Endothelial cell of umbilical vein (primary cell): ENCODE results near the gene DNASE1L1. TPM values are rescaled to one million over a fixed set of nuclear protein-coding genes. Genes with fewer than 3 reads are reported as not detected.

Experiments
- BruUV-seq: library from RNA; stranded (reverse); fragments of 400-500 nt; replicated peaks from 2 replicates; lab custom pipeline; 2021; lab: Mats Ljungman, UMichigan
- CTCF ChIA-PET: fragments of 300-600, 350-600 bp; sonication (Branson Sonifier 250); formaldehyde crosslinking; loops from one replicate; lab custom pipeline; 2021; ENCODE audit warnings: antibody characterized with exemption, inconsistent platforms; lab: Charles Lee
- POLR2A ChIA-PET: fragments of 300-600, 350-600 bp; sonication (Branson Sonifier 250); formaldehyde crosslinking; loops from one replicate; lab custom pipeline; 2021; ENCODE audit warnings: antibody characterized with exemption, inconsistent platforms; lab: Charles Lee
- DNase-seq: peaks from one replicate; pipeline ENCODE4 v3.0.0-alpha.2; 2011; ENCODE audit warnings: low read depth, low spot score
- FAIRE-seq: peaks from 2 replicates; lab custom pipeline; 2011; peaks lifted over from hg19 to GRCh38; lab: Jason Lieb, UNC
- H2AFZ ChIP-seq: 2 replicates; pipeline ENCODE4 v1.6.0; 2012; ENCODE audit warnings: low read depth, low read length, control low read depth, inconsistent platforms
- H3K27ac ChIP-seq: 2 replicates; pipeline ENCODE4 v1.5.1; 2011; ENCODE audit warnings: low read depth, mild to moderate bottlenecking, control low read depth, low read length, moderate library complexity; ENCODE audit not compliant: insufficient read depth
- H3K27me3 ChIP-seq, 2 experiments: 2 replicates each; pipeline versions ENCODE4 v1.6.0 to v1.6.1; 2011; ENCODE audit warnings: low read length in 2 of 2, mixed read lengths in 1 of 2; ENCODE audit not compliant: control insufficient read depth in 2 of 2, insufficient read depth in 2 of 2
- H3K36me3 ChIP-seq, 2 experiments: 2 replicates in 1 of 2; 3 replicates in 1 of 2; pipeline ENCODE4 v1.5.1; 2011; ENCODE audit warnings: low read length in 2 of 2, mild to moderate bottlenecking in 1 of 2, moderate library complexity in 1 of 2; ENCODE audit not compliant: control insufficient read depth in 2 of 2, insufficient read depth in 2 of 2; ENCODE audit errors: extremely low read depth in 1 of 2
- H3K4me1 ChIP-seq: 3 replicates; pipeline ENCODE4 v1.5.1; 2011; ENCODE audit warnings: mild to moderate bottlenecking, low read length; ENCODE audit not compliant: control insufficient read depth, insufficient read depth; ENCODE audit errors: extremely low read depth
- H3K4me2 ChIP-seq: 2 replicates; pipeline ENCODE4 v1.6.1; 2011; ENCODE audit warnings: low read length, control low read depth, mixed read lengths; ENCODE audit not compliant: insufficient read depth
- H3K4me3 ChIP-seq, 3 experiments: fragments of 200-600 bp in 1 of 3; sonication (generic), shearing (Covaris generic) in 1 of 3; replicated peaks in 1 of 3; 2 replicates each; pipeline ENCODE4 v1.5.1; 2011 to 2016; ENCODE audit warnings: control low read depth in 3 of 3, low read length in 3 of 3, mild to moderate bottlenecking in 2 of 3, inconsistent platforms in 1 of 3, low read depth in 1 of 3, moderate library complexity in 1 of 3; ENCODE audit not compliant: insufficient read depth in 1 of 3
- H3K79me2 ChIP-seq: 2 replicates; pipeline ENCODE4 v1.6.0; 2012; ENCODE audit warnings: low read length, inconsistent platforms; ENCODE audit not compliant: control insufficient read depth, insufficient read depth
- H3K9ac ChIP-seq: replicated peaks from 2 replicates; pipeline ENCODE3; 2011; ENCODE audit warnings: low read length, control low read depth; ENCODE audit not compliant: insufficient read depth; ENCODE audit errors: extremely low read depth
- H3K9me1 ChIP-seq: replicated peaks from 3 replicates; pipeline ENCODE4 v1.6.0; 2011; ENCODE audit warnings: mild to moderate bottlenecking, low read length; ENCODE audit not compliant: control insufficient read depth, insufficient read depth; ENCODE audit errors: extremely low read depth
- H3K9me3 ChIP-seq: replicated peaks from 2 replicates; pipeline ENCODE4 v1.5.1; 2012; ENCODE audit warnings: low read length, inconsistent platforms; ENCODE audit not compliant: control insufficient read depth, insufficient read depth
- H4K20me1 ChIP-seq: replicated peaks from 2 replicates; pipeline ENCODE3; 2011; ENCODE audit warnings: mild to moderate bottlenecking, low read length; ENCODE audit not compliant: control insufficient read depth, insufficient read depth; ENCODE audit errors: extremely low read depth
- CTCF ChIP-seq, 2 donors: IDR thresholded peaks; 1 replicate in 1 of 2; 2 replicates in 1 of 2; pipeline ENCODE4 v1.5.1; 2011; ENCODE audit warnings: low read length in 2 of 2, mild to moderate bottlenecking in 2 of 2, moderate library complexity in 2 of 2, control low read depth in 1 of 2, inconsistent platforms in 1 of 2, low read depth in 1 of 2; ENCODE audit not compliant: insufficient read depth in 1 of 2; ENCODE audit errors: extremely low read depth in 1 of 2
- EZH2 ChIP-seq: IDR thresholded peaks from 2 replicates; pipeline ENCODE4 v1.6.1; 2012; ENCODE audit warnings: borderline replicate concordance, low read depth, mild to moderate bottlenecking, moderate library complexity, low read length, inconsistent platforms; ENCODE audit not compliant: severe bottlenecking
- MAX ChIP-seq: IDR thresholded peaks from 2 replicates; pipeline ENCODE4 v1.6.1; 2011; ENCODE audit not compliant: insufficient read depth, insufficient read length
- POLR2A ChIP-seq: IDR thresholded peaks from 2 replicates; pipeline ENCODE4 v1.6.1; 2012; ENCODE audit warnings: low read depth, mild to moderate bottlenecking, control low read depth, low read length
- POLR2AphosphoS5 ChIP-seq: IDR thresholded peaks from 2 replicates; pipeline ENCODE4 v1.6.1; 2012; ENCODE audit warnings: low read depth, mild to moderate bottlenecking, control low read depth, low read length, moderate library complexity; ENCODE audit not compliant: insufficient read depth
- dilution Hi-C: fragments of 300-500 bp; cut with MboI; formaldehyde crosslinking; loops from one replicate; pipeline ENCODE4 v1.15.0; 2019; ENCODE audit warnings: low sequenced_read_pairs; ENCODE audit not compliant: extremely low pct_ligation_motif_present
- intact Hi-C: fragments of 100-400 bp; cut with micrococcal nuclease; formaldehyde crosslinking; loops from one replicate; pipeline ENCODE4 v1.10.0; 2022
- polyA plus RNA-seq, 4 experiments: library from polyadenylated mRNA; depleted of rRNA in 3 of 4; stranded (reverse) in 3 of 4; unstranded in 1 of 4; fragments of >200 nt; gene quantifications; 2 replicates each; pipeline versions ENCODE4 v1.2.1 to v1.2.3, GENCODE V29; 2011 to 2012; ENCODE audit warnings: missing spikeins in 1 of 4
- total RNA-seq: library from RNA; stranded (reverse); gene quantifications from 2 replicates; pipeline ENCODE4 v1.2.3, GENCODE V29; 2021

DNASE1L1 gene
- total and polyA plus RNA-seq, 2 donors (not counting 3 experiments of a cell fraction or from before 2014, with no cell fraction given), result 61.5 to 84.9 TPM

GRCh38 chrX:154402622-154403127, 6.4 kb downstream of the DNASE1L1 start:
- Histone ChIP-seq H3K79me2 (peaks cover 20% of the 10 kb centered on the region), H3K4me1 (peaks cover 8% of the 10 kb centered on the region), H3K9ac (no peak overlapping the region), H3K36me3 (peaks cover 15 to 18% of the 10 kb centered on the region in 2 experiments), H3K9me1 (no peaks in the 10 kb centered on the region), H2AFZ (no peak overlapping the region), H3K9me3 (no peaks in the 10 kb centered on the region), H3K4me2 (no peak overlapping the region), H4K20me1 (no peaks in the 10 kb centered on the region), H3K27me3 (no peaks in the 10 kb centered on the region), H3K27ac (no peak overlapping the region), H3K4me3 (no peak overlapping the region)
- FAIRE-seq (no peak), DNase-seq (no peak)
- POLR2A ChIA-PET, result interaction anchor here (1.3 kb wide), 1 partner anchor 29 kb away, joined by 3 read pairs; no protein-coding TSS in a partner anchor
- intact Hi-C loops, result no loop called here
- TF ChIP-seq EZH2, result no peak
- no peak for TF ChIP-seq CTCF (IDR thresholded peaks at IDR 0.05; ENCODE audit: extremely low read depth in 1 of 2, insufficient read depth in 1 of 2, low read depth in 1 of 2, low read length in 2 of 2)
- no peak for TF ChIP-seq POLR2A
- no peak for TF ChIP-seq POLR2AphosphoS5
- TF ChIP-seq MAX, result no peak
- dilution Hi-C loops, result no loop called here
- CTCF ChIA-PET, result no interaction called here
- BruUV-seq, result no TSS peak
